Endodermal cell (in vitro differentiated cells): Measurements from ENCODE around the gene TAF15. TPM values are rescaled to one million over a fixed set of nuclear protein-coding genes. Genes with fewer than 3 reads are reported as not detected.

Experiments used
- DNase-seq: peaks from one replicate; pipeline ENCODE4 v3.0.0-alpha.2; 2017
- H3K27ac ChIP-seq: 2 replicates; pipeline ENCODE4 v1.5.1; 2013; ENCODE audit warnings: mild to moderate bottlenecking, low read depth, low read length, moderate library complexity
- H3K27me3 ChIP-seq: 2 replicates; pipeline ENCODE4 v1.6.1; 2013; ENCODE audit warnings: mild to moderate bottlenecking, low read length, moderate library complexity; ENCODE audit not compliant: insufficient read depth, control insufficient read depth, poor library complexity, severe bottlenecking
- H3K36me3 ChIP-seq: 2 replicates; pipeline ENCODE4 v1.7.0; 2013; ENCODE audit warnings: mild to moderate bottlenecking, low read length, moderate library complexity; ENCODE audit not compliant: control insufficient read depth, insufficient read depth
- H3K4me1 ChIP-seq: one replicate; pipeline ENCODE4 v1.7.0; 2013; ENCODE audit warnings: low read length; ENCODE audit not compliant: control insufficient read depth, insufficient read depth
- H3K4me3 ChIP-seq: 2 replicates; pipeline ENCODE4 v1.5.1; 2013; ENCODE audit warnings: mild to moderate bottlenecking, low read length, moderate library complexity
- H3K9ac ChIP-seq: 2 replicates; pipeline ENCODE4 v1.6.1; 2013; ENCODE audit warnings: mild to moderate bottlenecking, low read length, moderate library complexity; ENCODE audit not compliant: poor library complexity, severe bottlenecking; ENCODE audit errors: extremely low read depth
- H3K9me3 ChIP-seq: 2 replicates; pipeline ENCODE4 v1.6.1; 2013; ENCODE audit warnings: mild to moderate bottlenecking, low read length, moderate library complexity; ENCODE audit not compliant: control insufficient read depth
- H3K27ac Mint-ChIP-seq: 2 replicates; pipeline ENCODE4 v1.8.0; 2020; ENCODE audit warnings: mixed read lengths
- H3K27me3 Mint-ChIP-seq: 2 replicates; pipeline ENCODE4 v1.8.0; 2021; ENCODE audit warnings: mild to moderate bottlenecking, mixed read lengths; ENCODE audit not compliant: insufficient read depth
- H3K36me3 Mint-ChIP-seq: 2 replicates; pipeline ENCODE4 v1.8.0; 2020; ENCODE audit warnings: low read depth, mixed read lengths
- H3K4me1 Mint-ChIP-seq: 2 replicates; pipeline ENCODE4 v1.8.0; 2020; ENCODE audit warnings: mixed read lengths
- H3K4me3 Mint-ChIP-seq: 2 replicates; pipeline ENCODE4 v1.8.0; 2020; ENCODE audit warnings: mild to moderate bottlenecking, moderate library complexity, mixed read lengths
- H3K9me3 Mint-ChIP-seq: 2 replicates; pipeline ENCODE4 v1.8.0; 2020; ENCODE audit warnings: mild to moderate bottlenecking, mixed read lengths
- CTCF ChIP-seq: fragments of 200-600 bp; sonication (generic); conservative IDR thresholded peaks from 2 replicates; pipeline ENCODE4 v1.5.0; 2021; ENCODE audit warnings: antibody characterized with exemption, mild to moderate bottlenecking
- WGBS, 2 experiments: methylation state at CpG; one replicate each; pipeline versions ENCODE4 v1.1.5 to v1.1.7; 2013; ENCODE audit warnings: missing lambda C conversion rate in 2 of 2, mixed read lengths in 1 of 2; ENCODE audit not compliant: insufficient coverage in 1 of 2, insufficient read length in 1 of 2; 5-methylcytosine and 5-hydroxymethylcytosine counted together
- total RNA-seq, 2 donors: library from RNA; stranded (reverse); fragmentation: NEBNext Ultra II Directional in 1 of 2; extraction: Animal tissue kit (Norgen Biotek cat#: 25700) in 1 of 2; gene quantifications; 2 replicates in 1 of 2; 3 replicates in 1 of 2; pipeline ENCODE4 v1.2.1, GENCODE V29; 2021

Gene TAF15
- total RNA-seq, 2 donors from 2014 or later: 230 to 247 TPM

DNA sequence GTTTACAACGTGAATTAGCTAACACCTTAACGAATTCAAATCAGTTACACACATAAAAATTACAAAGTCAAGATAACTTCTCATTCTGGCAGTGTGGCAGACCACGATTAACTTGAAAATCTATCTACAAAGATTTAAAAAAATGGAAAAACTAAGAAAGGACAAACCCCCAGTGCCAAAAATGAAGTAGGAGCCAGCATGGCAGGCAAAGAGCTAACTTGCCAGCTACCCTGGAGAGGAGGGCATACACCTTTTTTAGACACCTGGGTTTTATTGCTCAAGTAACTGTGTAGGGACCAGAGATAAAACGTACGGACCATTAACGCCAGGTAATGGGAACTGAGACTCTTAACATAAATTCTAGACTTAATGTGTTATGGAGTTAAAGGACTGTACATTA lies 2.5 kb downstream of the TAF15 start:
- Mint-ChIP-seq H3K4me1 (peaks cover 20% of the 10 kb centered on the region), H3K27ac (no peak overlapping the region), H3K27me3 (peaks cover 2% of the 10 kb centered on the region), H3K4me3 (peak overlapping the region; percentile 97), H3K36me3 (peaks cover 21% of the 10 kb centered on the region), H3K9me3 (no peaks in the 10 kb centered on the region)
- no peaks in the 10 kb centered on the region for H3K27me3 ChIP-seq
- H3K36me3 ChIP-seq: peaks cover 40% of the 10 kb centered on the region
- no peak for DNase-seq
- no peak overlapping the region for H3K27ac ChIP-seq
- 91 to 97% methylated on average over 6 of the region's 6 CpGs for WGBS, 2 experiments
- H3K4me1 ChIP-seq: no peaks in the 10 kb centered on the region
- no peaks in the 10 kb centered on the region for H3K9me3 ChIP-seq
- peak overlapping the region; percentile 100 for H3K4me3 ChIP-seq
- H3K9ac ChIP-seq: no peak overlapping the region
- TF ChIP-seq CTCF: no peak

GRCh38 chr17:35812456-35812855 lies 3.2 kb downstream of the TAF15 start:
- Mint-ChIP-seq H3K4me1 (peaks cover 20% of the 10 kb centered on the region), H3K27me3 (peaks cover 1% of the 10 kb centered on the region), H3K36me3 (peaks cover 25% of the 10 kb centered on the region), H3K4me3 (no peak overlapping the region), H3K27ac (no peak overlapping the region), H3K9me3 (no peaks in the 10 kb centered on the region)
- 80 to 88% methylated on average over 1 to 5 of the region's 5 CpGs for WGBS, 2 experiments
- H3K9me3 ChIP-seq: no peaks in the 10 kb centered on the region
- TF ChIP-seq CTCF: no peak
- H3K9ac ChIP-seq: no peak overlapping the region
- no peak overlapping the region for H3K4me3 ChIP-seq
- H3K36me3 ChIP-seq: peaks cover 47% of the 10 kb centered on the region
- H3K27me3 ChIP-seq: no peaks in the 10 kb centered on the region
- H3K4me1 ChIP-seq: no peaks in the 10 kb centered on the region
- H3K27ac ChIP-seq: no peak overlapping the region
- DNase-seq: no peak

GRCh38 chr17:35816723-35817122 lies 7.4 kb downstream of the TAF15 start:
- Mint-ChIP-seq H3K27me3 (no peaks in the 10 kb centered on the region), H3K4me3 (no peak overlapping the region), H3K9me3 (no peaks in the 10 kb centered on the region), H3K4me1 (no peaks in the 10 kb centered on the region), H3K27ac (no peak overlapping the region), H3K36me3 (peaks cover 53% of the 10 kb centered on the region)
- Histone ChIP-seq H3K9me3 (no peaks in the 10 kb centered on the region), H3K9ac (no peak overlapping the region), H3K27ac (no peak overlapping the region), H3K36me3 (peaks cover 81% of the 10 kb centered on the region), H3K4me1 (no peaks in the 10 kb centered on the region), H3K27me3 (no peaks in the 10 kb centered on the region), H3K4me3 (no peak overlapping the region)
- WGBS, 2 experiments: 85 to 96% methylated on average over 2 to 5 of the region's 5 CpGs
- no peak for DNase-seq
- no peak for TF ChIP-seq CTCF
